ENCODE data around the gene DESI2.

DNA sequence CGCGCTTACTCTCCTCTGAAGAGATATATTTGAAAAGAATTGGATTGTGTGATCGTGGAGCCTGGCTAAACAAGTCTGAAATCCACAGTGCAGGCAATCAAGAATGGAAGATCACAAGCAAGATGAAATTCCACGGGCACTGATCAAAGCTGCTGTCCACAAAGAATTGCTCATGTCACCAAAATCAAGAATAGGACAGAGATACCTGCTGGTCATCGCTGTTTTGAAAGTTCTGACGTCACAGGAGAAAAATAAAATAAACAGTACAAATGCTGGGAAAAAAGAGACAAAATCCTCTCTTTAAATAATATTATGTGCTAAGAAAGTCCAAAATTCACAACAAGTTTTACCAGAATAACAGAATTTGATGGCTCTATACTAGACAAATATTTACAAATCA is 12.0 kb upstream of the DESI2 start:
- TF ChIP-seq CTCF (conservative IDR thresholded peaks at IDR 0.05; ENCODE audit: low read length) (no peak), EZH2phosphoT487 (IDR thresholded peaks at IDR 0.05; ENCODE audit: borderline replicate concordance, low read depth, low read length) (no peak)
